ENCODE results near the gene ZNF804A.
"Not testable (repeated sequence)": the region's sequence is repeated elsewhere in the genome, so short reads cannot be mapped to it uniquely, and the experiment has no call there.

The ZNF804A gene

DNA sequence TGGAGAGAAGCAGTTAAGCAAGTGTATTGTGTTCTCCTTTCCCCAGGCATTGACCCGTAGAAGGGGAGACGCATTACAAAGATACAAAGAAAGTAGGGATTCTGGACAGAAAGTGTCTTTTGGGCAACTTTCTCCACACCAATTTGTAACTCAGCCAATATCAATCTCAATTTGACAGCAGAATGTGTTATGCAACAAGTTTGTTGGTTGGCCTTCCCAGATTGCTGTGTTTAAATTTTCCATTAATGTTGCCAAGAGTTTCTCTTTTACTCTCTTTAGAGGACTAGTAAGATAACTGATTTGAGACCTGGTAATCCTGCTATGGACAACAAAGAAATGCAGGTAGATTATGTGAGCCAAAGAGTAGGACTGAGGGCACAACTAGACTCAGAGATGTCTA lies 279.6 kb downstream of the ZNF804A start:
- no peak overlapping the region for H3K4me3 ChIP-seq (replicated peaks; ENCODE audit: low read depth, low read length)
- no peak for TF ChIP-seq CTCF (IDR thresholded peaks at IDR 0.05; ENCODE audit: low read depth, low read length, missing control alignments)
- no peak for DNase-seq (ENCODE audit: extremely low read depth, low read depth)

DNA sequence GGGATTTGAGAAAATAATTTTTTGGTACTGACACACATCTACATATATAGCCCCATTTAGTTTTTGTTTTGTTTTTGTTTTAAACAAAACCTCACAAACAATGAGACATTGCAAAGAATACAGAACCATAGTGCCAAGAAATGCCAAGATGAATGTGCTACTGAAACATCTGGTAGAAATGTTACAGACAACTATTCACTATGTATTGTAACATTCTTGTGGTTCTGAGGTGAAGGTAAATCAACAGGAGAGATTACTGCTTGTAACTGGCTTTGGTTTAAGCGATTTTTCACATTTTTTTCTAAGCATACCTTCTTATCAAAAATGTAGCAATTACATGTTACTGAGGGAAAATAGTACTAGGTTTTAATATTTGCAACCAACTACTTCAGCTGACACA lies 281.3 kb downstream of the ZNF804A start:
- no peak overlapping the region for H3K4me3 ChIP-seq (replicated peaks; ENCODE audit: low read depth, low read length)
- DNase-seq (ENCODE audit: extremely low read depth, low read depth) = no peak
- TF ChIP-seq CTCF (IDR thresholded peaks at IDR 0.05; ENCODE audit: low read depth, low read length, missing control alignments) = no peak

GRCh38 chr2:184886585-184886984 lies 288.3 kb downstream of the ZNF804A start:
- not testable (repeated sequence) for DNase-seq (ENCODE audit: extremely low read depth, low read depth); H3K4me3 ChIP-seq (replicated peaks; ENCODE audit: low read depth, low read length)

GRCh38 chr2:184890311-184890710 lies 292.0 kb downstream of the ZNF804A start:
- no peak for TF ChIP-seq CTCF (IDR thresholded peaks at IDR 0.05; ENCODE audit: low read depth, low read length, missing control alignments)
- H3K4me3 ChIP-seq (replicated peaks; ENCODE audit: low read depth, low read length) = no peak overlapping the region
- no peak for DNase-seq (ENCODE audit: extremely low read depth, low read depth)

DNA sequence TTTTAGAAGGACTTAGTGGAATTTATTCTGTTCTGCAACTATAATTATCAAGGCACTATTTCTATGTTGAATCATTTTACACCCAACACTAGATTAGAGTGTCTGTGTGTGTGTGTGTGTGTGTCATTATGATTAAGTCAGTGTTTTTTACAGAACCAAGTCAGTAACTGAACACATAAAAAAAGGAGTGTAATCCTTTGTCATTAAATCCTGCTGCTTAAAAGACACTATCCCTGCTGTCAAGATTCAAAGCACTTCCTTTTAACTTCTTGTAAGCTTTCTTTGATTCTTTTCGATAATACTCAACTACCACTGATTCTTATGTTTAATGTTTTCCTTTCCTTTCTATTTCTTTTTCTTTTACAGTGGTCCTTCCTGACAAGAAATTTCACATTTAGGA lies 306.7 kb downstream of the ZNF804A start:
- no peak overlapping the region for H3K4me3 ChIP-seq (replicated peaks; ENCODE audit: low read depth, low read length)
- TF ChIP-seq CTCF (IDR thresholded peaks at IDR 0.05; ENCODE audit: low read depth, low read length, missing control alignments) = no peak
- no peak for DNase-seq (ENCODE audit: extremely low read depth, low read depth)

DNA sequence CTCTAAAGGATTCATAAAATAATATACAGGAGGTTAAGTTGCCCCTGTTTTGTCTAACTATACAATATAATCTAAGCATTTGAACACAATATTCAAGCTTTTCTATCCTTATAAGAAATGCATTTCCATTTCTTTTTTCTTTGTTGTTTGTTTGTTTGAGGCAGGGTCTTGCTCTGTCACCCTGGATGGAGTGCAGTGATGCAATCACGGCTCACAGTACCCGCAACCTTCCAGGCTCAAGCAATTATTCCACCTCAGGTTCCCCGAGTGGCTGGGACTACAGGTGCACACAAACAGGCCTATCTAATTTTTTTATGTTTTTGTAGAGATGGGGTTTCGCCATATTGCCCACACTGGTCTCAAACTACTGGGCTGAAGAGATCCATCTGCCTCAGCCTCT lies 307.8 kb downstream of the ZNF804A start:
- no peak overlapping the region for H3K4me3 ChIP-seq (replicated peaks; ENCODE audit: low read depth, low read length)
- no peak for TF ChIP-seq CTCF (IDR thresholded peaks at IDR 0.05; ENCODE audit: low read depth, low read length, missing control alignments)
- no peak for DNase-seq (ENCODE audit: extremely low read depth, low read depth)

GRCh38 chr2:184906709-184907108 lies 308.4 kb downstream of the ZNF804A start:
- DNase-seq (ENCODE audit: extremely low read depth, low read depth) = no peak
- TF ChIP-seq CTCF (IDR thresholded peaks at IDR 0.05; ENCODE audit: low read depth, low read length, missing control alignments) = no peak
- H3K4me3 ChIP-seq (replicated peaks; ENCODE audit: low read depth, low read length) = no peak overlapping the region
